ENCODE data around the gene FCHSD2. TPM values are rescaled to one million over a fixed set of nuclear protein-coding genes. Genes with fewer than 3 reads are reported as not detected.

The FCHSD2 gene
- total and polyA plus RNA-seq, 2 of the 13 experiments (the other 11 are each of a cell fraction or from before 2014, with no cell fraction given) = 20.5 to 24.8 TPM

DNA sequence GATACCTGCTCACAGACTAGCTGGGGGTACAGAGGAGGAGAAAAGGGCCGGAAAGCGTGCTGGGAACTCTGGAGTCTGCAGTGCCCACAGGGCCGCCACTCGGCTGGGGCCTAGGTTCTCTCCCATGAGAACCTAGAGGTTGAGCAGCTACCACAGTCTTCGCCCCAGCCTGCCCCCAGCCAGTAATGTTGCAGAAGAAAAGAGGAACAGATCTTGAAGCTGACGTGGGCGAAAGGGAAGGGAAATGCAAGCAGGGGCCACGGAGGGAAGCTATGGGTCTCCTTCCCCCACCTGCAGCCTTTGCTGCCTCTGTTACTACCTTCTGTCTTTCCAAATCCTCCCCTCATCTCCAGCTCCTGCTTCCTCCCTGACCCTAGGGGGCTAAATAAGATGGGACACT lies 47.2 kb upstream of the FCHSD2 start:
- H3K4me1 ChIP-seq (ENCODE audit: insufficient read depth, low read length) = peaks cover 10% of the 10 kb centered on the region
- 49% methylated on average over 6 of the region's 8 CpGs for WGBS (ENCODE audit: low lambda C conversion rate)
- H3K9me3 ChIP-seq (ENCODE audit: low read length) = no peaks in the 10 kb centered on the region
- H3K4me3 ChIP-seq (replicated peaks in 1 of 3; ENCODE audit: insufficient read depth in 1 of 3, low read depth in 2 of 3, low read length in 3 of 3) = no peak overlapping the region
- no TSS peak for BruUV-seq (replicated peaks)
- no peak for TF ChIP-seq MEIS1 (CRISPR knock-in tag; IDR thresholded peaks at IDR 0.05; ENCODE audit: borderline replicate concordance)
- no peak for TF ChIP-seq ZNF331 (CRISPR knock-in tag; IDR thresholded peaks at IDR 0.05)
- FAIRE-seq (no peak), DNase-seq (ENCODE audit: low spot score) (no peak), ATAC-seq (no peak)
- H3K27ac ChIP-seq (ENCODE audit: extremely low read length, insufficient read depth, low read length) = no peak overlapping the region
- H3K79me2 ChIP-seq (ENCODE audit: insufficient read depth, low read length) = no peaks in the 10 kb centered on the region
- H3K9ac ChIP-seq (ENCODE audit: insufficient read depth, low read depth, low read length) = no peak overlapping the region
- intact Hi-C loops (cut with micrococcal nuclease; ENCODE audit: unreplicated experiment) (no loop called here), in situ Hi-C loops (cut with HindIII; ENCODE audit: extremely low pct_ligation_motif_present, low pct_unique_long_range_greater_than_20kb) (loop anchor here (5.0 kb wide), 2 partner anchors 48 to 98 kb away; no protein-coding TSS in a partner anchor)
- peaks cover 8 to 56% of the 10 kb centered on the region in 2 experiments; a peak in 3 of 5 replicates for H3K27me3 ChIP-seq (ENCODE audit: control insufficient read depth in 1 of 2, insufficient read depth in 2 of 2, low read length in 2 of 2)
- ChIA-PET CTCF (ENCODE audit: low intra/inter-chr PET ratio, low total read pairs) (no interaction called here), POLR2A (no interaction called here)
- H3K36me3 ChIP-seq (replicated peaks in 1 of 2; ENCODE audit: control insufficient read depth in 1 of 2, insufficient read depth in 2 of 2, low read length in 2 of 2) = no peaks in the 10 kb centered on the region
- no peak overlapping the region for H3K4me2 ChIP-seq (ENCODE audit: low read depth, low read length)
- no peak overlapping the region for H2AFZ ChIP-seq (ENCODE audit: low read length)
- no peaks in the 10 kb centered on the region for H4K20me1 ChIP-seq (ENCODE audit: insufficient read depth, low read length)

DNA sequence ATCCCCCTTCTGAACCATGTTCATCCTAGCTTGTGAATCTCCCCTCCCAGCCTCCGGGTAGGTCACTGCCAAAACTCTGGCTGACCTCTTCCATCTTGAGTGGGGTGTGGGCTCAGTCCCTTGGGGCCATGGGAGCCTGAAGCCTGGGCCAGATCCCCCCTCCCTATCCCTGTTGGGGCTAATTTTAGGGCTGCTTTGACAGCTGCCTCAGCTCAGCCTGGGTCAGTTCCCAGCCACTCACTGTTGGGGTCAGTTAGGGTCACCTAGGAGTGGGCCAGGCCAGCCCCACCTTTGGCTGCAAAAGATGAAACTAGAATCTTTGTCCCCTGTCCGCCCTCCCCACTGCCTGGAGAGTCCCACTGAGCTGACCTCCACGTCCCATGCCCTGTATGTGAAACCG lies 46.2 kb upstream of the FCHSD2 start:
- Histone ChIP-seq H3K4me3 (replicated peaks in 1 of 3; ENCODE audit: insufficient read depth in 1 of 3, low read depth in 2 of 3, low read length in 3 of 3) (no peak overlapping the region), H3K27me3 (ENCODE audit: control insufficient read depth in 1 of 2, insufficient read depth in 2 of 2, low read length in 2 of 2) (peaks cover 3 to 46% of the 10 kb centered on the region in 2 experiments; a peak in 3 of 5 replicates), H4K20me1 (ENCODE audit: insufficient read depth, low read length) (no peaks in the 10 kb centered on the region), H3K27ac (ENCODE audit: extremely low read length, insufficient read depth, low read length) (no peak overlapping the region), H3K79me2 (ENCODE audit: insufficient read depth, low read length) (no peaks in the 10 kb centered on the region), H3K9ac (ENCODE audit: insufficient read depth, low read depth, low read length) (no peak overlapping the region), H3K36me3 (replicated peaks in 1 of 2; ENCODE audit: control insufficient read depth in 1 of 2, insufficient read depth in 2 of 2, low read length in 2 of 2) (no peaks in the 10 kb centered on the region), H2AFZ (ENCODE audit: low read length) (no peak overlapping the region), H3K4me1 (ENCODE audit: insufficient read depth, low read length) (peaks cover 10% of the 10 kb centered on the region), H3K9me3 (ENCODE audit: low read length) (no peaks in the 10 kb centered on the region), H3K4me2 (ENCODE audit: low read depth, low read length) (no peak overlapping the region)
- in situ Hi-C loops (cut with HindIII; ENCODE audit: extremely low pct_ligation_motif_present, low pct_unique_long_range_greater_than_20kb) = loop anchor here (5.0 kb wide), 2 partner anchors 49 to 99 kb away; no protein-coding TSS in a partner anchor
- BruUV-seq (replicated peaks) = no TSS peak
- intact Hi-C loops (cut with micrococcal nuclease; ENCODE audit: unreplicated experiment) = no loop called here
- no peak for TF ChIP-seq STAG1 (CRISPR knock-in tag; IDR thresholded peaks at IDR 0.05)
- no peak for TF ChIP-seq PHF20 (CRISPR knock-in tag; IDR thresholded peaks at IDR 0.05)
- no peak for TF ChIP-seq SNAPC5 (CRISPR knock-in tag; IDR thresholded peaks at IDR 0.05; ENCODE audit: borderline replicate concordance)
- 39% methylated on average over 3 of the region's 4 CpGs for WGBS (ENCODE audit: low lambda C conversion rate)
- CTCF ChIA-PET (ENCODE audit: low intra/inter-chr PET ratio, low total read pairs) = interaction anchor here (0.7 kb wide), 1 partner anchor 30 kb away, joined by 3 read pairs; the partner anchor contains the start of gene P2RY2
- DNase-seq (ENCODE audit: low spot score) (no peak), ATAC-seq (no peak), FAIRE-seq (no peak)
- POLR2A ChIA-PET = no interaction called here
